Measurements from ENCODE around the gene MAD1L1.
A peak's percentile ranks its signal among the peaks of the same experiment; 100 is the strongest.

The MAD1L1 gene

DNA sequence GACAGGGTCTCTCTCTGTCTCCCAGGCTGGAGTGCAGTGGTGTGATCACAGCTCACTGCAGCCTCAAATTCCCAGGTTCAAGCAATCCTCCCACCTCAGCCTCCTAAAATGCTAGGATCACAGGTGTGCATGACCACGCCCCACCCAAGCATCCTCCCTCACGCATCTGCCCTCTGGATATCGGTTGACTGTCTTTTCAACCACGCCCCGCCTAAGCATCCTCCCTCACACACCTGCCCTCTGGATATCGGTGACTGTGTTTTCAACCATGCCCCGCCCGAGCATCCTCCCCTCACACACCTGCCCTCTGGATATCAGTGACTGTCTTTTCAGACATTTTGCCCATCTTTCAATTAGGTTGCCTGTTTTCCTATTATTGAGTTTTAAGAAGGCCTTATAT lies 140.5 kb downstream of the MAD1L1 start:
- FAIRE-seq (peak; percentile 51), DNase-seq (ENCODE audit: insufficient read length) (no peak)
- TF ChIP-seq TAF1 (IDR thresholded peaks at IDR 0.05; ENCODE audit: borderline replicate concordance, low read depth, low read length) (no peak), POLR2A (IDR thresholded peaks at IDR 0.05; ENCODE audit: low read depth, low read length) (no peak), POLR2AphosphoS5 (IDR thresholded peaks at IDR 0.05; ENCODE audit: low read depth, low read length) (no peak)

- DNase-seq (ENCODE audit: insufficient read length) (no peak), FAIRE-seq (no peak)
- TF ChIP-seq POLR2A (IDR thresholded peaks at IDR 0.05; ENCODE audit: low read depth, low read length) (no peak), TAF1 (IDR thresholded peaks at IDR 0.05; ENCODE audit: borderline replicate concordance, low read depth, low read length) (no peak), POLR2AphosphoS5 (IDR thresholded peaks at IDR 0.05; ENCODE audit: low read depth, low read length) (no peak)
Observed at GRCh38 chr7:2090526-2091520, 141.9 kb downstream of the MAD1L1 start.

DNA sequence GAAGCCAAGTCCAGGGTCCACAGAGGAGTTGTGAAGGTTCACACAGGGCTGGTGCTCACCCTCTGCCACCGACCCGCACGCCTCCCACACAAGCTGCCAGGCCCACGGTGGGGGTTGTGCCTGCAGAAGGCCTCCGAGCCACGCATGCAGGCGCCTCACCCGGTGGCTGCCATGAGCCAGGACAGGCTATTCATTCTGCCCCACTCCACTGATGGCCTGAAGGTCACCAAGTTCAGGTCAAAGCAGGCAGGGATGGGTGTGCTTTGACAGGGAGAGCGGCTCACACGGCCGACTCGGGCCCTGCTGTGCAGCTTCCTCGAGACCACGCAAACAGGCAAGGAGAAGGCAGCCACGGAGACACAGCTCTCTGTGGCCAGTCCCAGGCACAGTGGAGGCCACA lies 143.9 kb downstream of the MAD1L1 start:
- FAIRE-seq, result no peak
- TF ChIP-seq TAF1 (IDR thresholded peaks at IDR 0.05; ENCODE audit: borderline replicate concordance, low read depth, low read length) (no peak), POLR2AphosphoS5 (IDR thresholded peaks at IDR 0.05; ENCODE audit: low read depth, low read length) (no peak), POLR2A (IDR thresholded peaks at IDR 0.05; ENCODE audit: low read depth, low read length) (no peak)
- no peak for DNase-seq (ENCODE audit: insufficient read length)

GRCh38 chr7:2087744-2088143 lies 145.0 kb downstream of the MAD1L1 start:
- no peak for DNase-seq (ENCODE audit: insufficient read length)
- no peak for FAIRE-seq
- TF ChIP-seq POLR2AphosphoS5 (IDR thresholded peaks at IDR 0.05; ENCODE audit: low read depth, low read length), result no peak
- TF ChIP-seq POLR2A (IDR thresholded peaks at IDR 0.05; ENCODE audit: low read depth, low read length), result no peak
- no peak for TF ChIP-seq TAF1 (IDR thresholded peaks at IDR 0.05; ENCODE audit: borderline replicate concordance, low read depth, low read length)

GRCh38 chr7:2086229-2086628 lies 146.5 kb downstream of the MAD1L1 start:
- no peak for DNase-seq (ENCODE audit: insufficient read length)
- no peak for FAIRE-seq
- TF ChIP-seq POLR2A (IDR thresholded peaks at IDR 0.05; ENCODE audit: low read depth, low read length), result no peak
- no peak for TF ChIP-seq TAF1 (IDR thresholded peaks at IDR 0.05; ENCODE audit: borderline replicate concordance, low read depth, low read length)
- TF ChIP-seq POLR2AphosphoS5 (IDR thresholded peaks at IDR 0.05; ENCODE audit: low read depth, low read length), result no peak

GRCh38 chr7:2085804-2086203 lies 146.9 kb downstream of the MAD1L1 start:
- TF ChIP-seq TAF1 (IDR thresholded peaks at IDR 0.05; ENCODE audit: borderline replicate concordance, low read depth, low read length) (no peak), POLR2A (IDR thresholded peaks at IDR 0.05; ENCODE audit: low read depth, low read length) (no peak), POLR2AphosphoS5 (IDR thresholded peaks at IDR 0.05; ENCODE audit: low read depth, low read length) (no peak)
- DNase-seq (ENCODE audit: insufficient read length) (no peak), FAIRE-seq (no peak)

GRCh38 chr7:2084781-2085505 lies 147.8 kb downstream of the MAD1L1 start:
- no peak for FAIRE-seq
- DNase-seq (ENCODE audit: insufficient read length), result no peak
- TF ChIP-seq TAF1 (IDR thresholded peaks at IDR 0.05; ENCODE audit: borderline replicate concordance, low read depth, low read length), result no peak
- TF ChIP-seq POLR2A (IDR thresholded peaks at IDR 0.05; ENCODE audit: low read depth, low read length), result no peak

GRCh38 chr7:2084331-2084730 lies 148.4 kb downstream of the MAD1L1 start:
- TF ChIP-seq POLR2A (IDR thresholded peaks at IDR 0.05; ENCODE audit: low read depth, low read length) (no peak), POLR2AphosphoS5 (IDR thresholded peaks at IDR 0.05; ENCODE audit: low read depth, low read length) (no peak), TAF1 (IDR thresholded peaks at IDR 0.05; ENCODE audit: borderline replicate concordance, low read depth, low read length) (no peak)

GRCh38 chr7:2083362-2083761 lies 149.4 kb downstream of the MAD1L1 start:
- FAIRE-seq (no peak), DNase-seq (ENCODE audit: insufficient read length) (no peak)

More at GRCh38 chr7:2084331-2084730, 148.4 kb downstream of the MAD1L1 start:
- no peak for DNase-seq (ENCODE audit: insufficient read length)
- FAIRE-seq, result no peak

DNA sequence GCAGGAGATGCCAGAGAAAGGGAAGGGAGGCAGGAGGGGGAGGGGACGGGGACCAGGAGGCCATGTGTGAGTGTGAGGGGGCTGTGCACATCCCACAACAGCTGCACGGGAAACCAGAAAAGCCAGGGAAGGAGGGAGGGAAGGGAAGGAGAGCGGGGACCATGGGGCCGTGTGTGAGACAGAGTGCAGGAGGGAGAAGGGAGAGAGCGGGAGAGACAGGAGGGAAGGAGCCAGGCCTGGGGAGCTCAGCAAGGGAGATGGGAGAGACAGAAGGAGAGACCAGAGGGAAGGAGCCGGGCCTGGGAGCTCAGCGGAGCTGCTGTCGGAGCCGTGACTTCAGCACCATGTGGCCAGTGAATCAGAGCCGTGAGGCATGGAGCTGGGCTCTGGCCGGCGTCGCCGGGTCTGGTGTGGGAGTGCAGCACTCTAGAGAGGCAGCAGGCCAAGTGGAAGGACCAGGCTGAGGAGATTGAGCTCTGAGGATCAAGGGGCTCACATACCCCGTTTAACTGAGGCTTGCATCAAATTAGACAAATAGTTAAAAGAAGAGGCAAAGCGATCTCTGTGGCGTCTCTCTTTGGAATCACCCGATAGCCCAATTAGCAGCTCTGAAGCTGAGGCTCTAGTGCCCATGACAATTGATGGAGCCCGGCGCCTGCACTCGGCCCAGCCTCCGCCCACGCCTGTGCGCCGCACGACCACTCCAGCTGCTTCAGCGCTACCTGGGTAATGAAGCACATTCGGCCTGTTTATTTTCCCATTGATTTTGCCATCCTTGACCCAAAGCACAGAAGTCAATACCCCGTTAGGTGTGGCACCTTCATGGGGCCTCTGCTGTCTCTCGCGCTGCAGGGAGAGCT lies 150.4 kb downstream of the MAD1L1 start:
- DNase-seq (ENCODE audit: insufficient read length) (no peak), FAIRE-seq (no peak)
- TF ChIP-seq POLR2A (IDR thresholded peaks at IDR 0.05; ENCODE audit: low read depth, low read length) (no peak), POLR2AphosphoS5 (IDR thresholded peaks at IDR 0.05; ENCODE audit: low read depth, low read length) (no peak), TAF1 (IDR thresholded peaks at IDR 0.05; ENCODE audit: borderline replicate concordance, low read depth, low read length) (no peak)

More at GRCh38 chr7:2083362-2083761, 149.4 kb downstream of the MAD1L1 start:
- TF ChIP-seq TAF1 (IDR thresholded peaks at IDR 0.05; ENCODE audit: borderline replicate concordance, low read depth, low read length) (no peak), POLR2A (IDR thresholded peaks at IDR 0.05; ENCODE audit: low read depth, low read length) (no peak), POLR2AphosphoS5 (IDR thresholded peaks at IDR 0.05; ENCODE audit: low read depth, low read length) (no peak)
